Vagina (tissue), 2 donors: ENCODE data around the gene LDLRAD4.

Experiments
- POLR2A ChIP-seq, 2 donors: fragments of 450-650 bp; IDR thresholded peaks; one replicate each; pipeline ENCODE4 v1.6.1; 2017; ENCODE audit warnings: antibody characterized with exemption in 2 of 2, mild to moderate bottlenecking in 2 of 2, moderate library complexity in 2 of 2
- TF ChIP-seq, protein P1 (sequence below), 3 experiments: fragments of 450-650 bp in 2 of 3; fragments of 200-600 bp in 1 of 3; sonication (generic) in 1 of 3; IDR thresholded peaks; one replicate each; pipeline ENCODE4 v1.5.1; 2017 to 2019; ENCODE audit warnings: antibody characterized with exemption in 3 of 3, mild to moderate bottlenecking in 2 of 3, moderate library complexity in 2 of 3

DNA sequence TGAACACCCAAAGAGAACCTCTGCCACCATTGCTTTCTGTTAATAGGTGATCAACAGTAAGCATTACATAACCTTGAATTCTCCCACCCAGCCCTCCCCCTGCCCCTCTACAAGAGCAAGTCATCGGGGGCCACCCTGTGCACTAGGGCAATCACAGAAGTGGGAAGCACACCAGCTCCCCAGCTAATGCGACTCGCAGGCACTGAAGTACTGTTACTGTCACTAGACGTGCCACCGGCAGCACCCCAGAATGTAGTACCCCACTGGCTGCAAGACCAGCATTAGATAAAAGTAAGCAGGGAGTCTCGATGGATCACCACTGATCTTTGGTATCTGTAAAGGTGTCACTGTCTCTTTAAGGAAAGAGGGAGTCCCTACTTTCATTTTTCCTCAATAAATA, 340.2 kb downstream of the LDLRAD4 start:
- no peak for TF ChIP-seq POLR2A (IDR thresholded peaks at IDR 0.05)
- TF ChIP-seq, protein P1, sequence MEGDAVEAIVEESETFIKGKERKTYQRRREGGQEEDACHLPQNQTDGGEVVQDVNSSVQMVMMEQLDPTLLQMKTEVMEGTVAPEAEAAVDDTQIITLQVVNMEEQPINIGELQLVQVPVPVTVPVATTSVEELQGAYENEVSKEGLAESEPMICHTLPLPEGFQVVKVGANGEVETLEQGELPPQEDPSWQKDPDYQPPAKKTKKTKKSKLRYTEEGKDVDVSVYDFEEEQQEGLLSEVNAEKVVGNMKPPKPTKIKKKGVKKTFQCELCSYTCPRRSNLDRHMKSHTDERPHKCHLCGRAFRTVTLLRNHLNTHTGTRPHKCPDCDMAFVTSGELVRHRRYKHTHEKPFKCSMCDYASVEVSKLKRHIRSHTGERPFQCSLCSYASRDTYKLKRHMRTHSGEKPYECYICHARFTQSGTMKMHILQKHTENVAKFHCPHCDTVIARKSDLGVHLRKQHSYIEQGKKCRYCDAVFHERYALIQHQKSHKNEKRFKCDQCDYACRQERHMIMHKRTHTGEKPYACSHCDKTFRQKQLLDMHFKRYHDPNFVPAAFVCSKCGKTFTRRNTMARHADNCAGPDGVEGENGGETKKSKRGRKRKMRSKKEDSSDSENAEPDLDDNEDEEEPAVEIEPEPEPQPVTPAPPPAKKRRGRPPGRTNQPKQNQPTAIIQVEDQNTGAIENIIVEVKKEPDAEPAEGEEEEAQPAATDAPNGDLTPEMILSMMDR (IDR thresholded peaks at IDR 0.05): no peak
